Mucosa of descending colon (tissue), 3 donors: ENCODE data around the gene ZNF354C. TPM values are rescaled to one million over a fixed set of nuclear protein-coding genes. Genes with fewer than 3 reads are reported as not detected.
"Not testable (repeated sequence)": the region's sequence is repeated elsewhere in the genome, so short reads cannot be mapped to it uniquely, and the experiment has no call there.

Experiments
- ATAC-seq: fragments of 200-7000 bp; cut with Tn5 transposase; one replicate; pipeline ENCODE4 v1.9.1; 2020; ENCODE audit warnings: mild to moderate bottlenecking, moderate library complexity
- DNase-seq, 3 donors: peaks; one replicate each; pipeline ENCODE4 v3.0.0-alpha.2; 2020
- H3K36me3 ChIP-seq: fragments of 200-600 bp; one replicate; pipeline ENCODE4 v1.8.0; 2021; ENCODE audit warnings: low read depth, mild to moderate bottlenecking
- H3K4me1 ChIP-seq: fragments of 200-600 bp; one replicate; pipeline ENCODE4 v1.8.0; 2021; ENCODE audit warnings: low read depth, mild to moderate bottlenecking
- H3K4me3 ChIP-seq: fragments of 200-600 bp; one replicate; pipeline ENCODE4 v1.8.0; 2021; ENCODE audit warnings: mild to moderate bottlenecking
- H3K9me3 ChIP-seq: fragments of 200-600 bp; one replicate; pipeline ENCODE4 v1.8.0; 2021; ENCODE audit warnings: mild to moderate bottlenecking
- CTCF ChIP-seq: fragments of 200-600 bp; IDR thresholded peaks from one replicate; pipeline ENCODE4 v1.8.0; 2022; ENCODE audit warnings: antibody characterized with exemption, mild to moderate bottlenecking
- intact Hi-C, 2 donors: fragments of 100-400 bp; cut with DNase I in 1 of 2; cut with micrococcal nuclease in 1 of 2; formaldehyde crosslinking; loops; one replicate each; pipeline versions ENCODE4 v1.11.0 to v1.11.1; 2022; cut with DNase I, micrococcal nuclease
- total RNA-seq, 3 donors: library from RNA; stranded (reverse); fragmentation: NEBNext Ultra II Directional in 2 of 3; extraction: Animal tissue kit (Norgen Biotek cat#: 25700) in 2 of 3; gene quantifications; one replicate each; pipeline versions ENCODE4 v1.2.1 to v1.2.4, GENCODE V29; 2021 to 2023
- donor health status: DM: no; HTN: no; CAD: no; lungs with moderate emphysema.
- donor health status: DM: no; HTN: no; CAD: no.
- donor health status: DM: no; HTN: yes; CAD: no.

ZNF354C gene
- total RNA-seq, 3 donors from 2014 or later, result 1.6 to 9.1 (median 1.7) TPM

- no peaks in the 10 kb centered on the region for H3K36me3 ChIP-seq
These were observed 19.2 kb downstream of the ZNF354C start for GRCh38 chr5:179079165-179079987.

GRCh38 chr5:179080724-179081123 lies 20.6 kb downstream of the ZNF354C start:
- Histone ChIP-seq H3K4me1 (no peaks in the 10 kb centered on the region), H3K9me3 (peaks cover 100% of the 10 kb centered on the region), H3K36me3 (no peaks in the 10 kb centered on the region), H3K4me3 (no peak overlapping the region)
- DNase-seq (no peak), ATAC-seq (no peak)
- intact Hi-C loops, result no loop called here
- TF ChIP-seq CTCF, result no peak

More at GRCh38 chr5:179079165-179079987, 19.2 kb downstream of the ZNF354C start:
- ATAC-seq (no peak), DNase-seq (no peak)
- Histone ChIP-seq H3K4me1 (no peaks in the 10 kb centered on the region), H3K4me3 (no peak overlapping the region), H3K9me3 (peaks cover 96% of the 10 kb centered on the region)
- intact Hi-C loops, result no loop called here
- TF ChIP-seq CTCF, result no peak

- ATAC-seq (no peak), DNase-seq (no peak)
- Histone ChIP-seq H3K4me1 (no peaks in the 10 kb centered on the region), H3K36me3 (no peaks in the 10 kb centered on the region), H3K9me3 (peaks cover 95% of the 10 kb centered on the region), H3K4me3 (no peak overlapping the region)
- no peak for TF ChIP-seq CTCF
- intact Hi-C loops, result no loop called here
These were observed 29.3 kb downstream of the ZNF354C start for GRCh38 chr5:179089502-179089901.

- H3K4me3 ChIP-seq, ATAC-seq, DNase-seq, intact Hi-C loops, H3K36me3 ChIP-seq, H3K4me1 ChIP-seq: not testable (repeated sequence)
- peaks cover 48% of the 10 kb centered on the region for H3K9me3 ChIP-seq
These were observed 41.1 kb downstream of the ZNF354C start for GRCh38 chr5:179101282-179101681.

GRCh38 chr5:179110528-179110927 lies 50.4 kb downstream of the ZNF354C start:
- intact Hi-C loops, result no loop called here
- no peak for TF ChIP-seq CTCF
- Histone ChIP-seq H3K36me3 (no peaks in the 10 kb centered on the region), H3K4me3 (no peak overlapping the region), H3K9me3 (peaks cover 65% of the 10 kb centered on the region), H3K4me1 (no peaks in the 10 kb centered on the region)
- no peak for DNase-seq
- no peak for ATAC-seq

GRCh38 chr5:179111267-179112207 lies 51.4 kb downstream of the ZNF354C start:
- intact Hi-C loops, result no loop called here
- no peak for DNase-seq
- no peak for ATAC-seq
- Histone ChIP-seq H3K4me3 (no peak overlapping the region), H3K9me3 (peaks cover 65% of the 10 kb centered on the region), H3K4me1 (no peaks in the 10 kb centered on the region), H3K36me3 (no peaks in the 10 kb centered on the region)
- TF ChIP-seq CTCF, result no peak
